Activated CD8-positive, alpha-beta memory T cell treated with anti-CD3 and anti-CD28 coated beads, Interleukin-2, amount 50 U/mL, for 1 hour (primary cell): ENCODE results near the gene MRPL18.
"Not testable (repeated sequence)": the region's sequence is repeated elsewhere in the genome, so short reads cannot be mapped to it uniquely, and the experiment has no call there.

ENCODE experiments used
- DNase-seq: peaks from one replicate; pipeline ENCODE4 v3.0.0-alpha.2; 2020; ENCODE audit errors: extremely low read depth

Gene MRPL18

GRCh38 chr6:159790149-159790955, at the start of gene MRPL18:
Gene MRPL18 (plus strand): TSS chr6:159790467. CDS start chr6:159790588, 121 bp downstream.
- peak; percentile 72 for DNase-seq

GRCh38 chr6:159742165-159742564, 48.1 kb upstream of the MRPL18 start:
- DNase-seq, result no peak

- no peak for DNase-seq
These were observed 45.2 kb upstream of the MRPL18 start for GRCh38 chr6:159745081-159745480.

GRCh38 chr6:159746759-159747158, 43.5 kb upstream of the MRPL18 start:
- DNase-seq, result no peak

- DNase-seq, result not testable (repeated sequence)
These were observed 42.1 kb upstream of the MRPL18 start for GRCh38 chr6:159748127-159748526.

GRCh38 chr6:159751448-159751847, 38.8 kb upstream of the MRPL18 start:
- DNase-seq, result no peak

GRCh38 chr6:159753081-159753872, 37.0 kb upstream of the MRPL18 start:
- no peak for DNase-seq

- no peak for DNase-seq
These were observed 35.9 kb upstream of the MRPL18 start for GRCh38 chr6:159754401-159754800.

- DNase-seq, result no peak
These were observed 35.0 kb upstream of the MRPL18 start for GRCh38 chr6:159754959-159755914.

GRCh38 chr6:159756508-159756907, 33.8 kb upstream of the MRPL18 start:
- DNase-seq, result no peak

- no peak for DNase-seq
These were observed 32.0 kb upstream of the MRPL18 start for GRCh38 chr6:159758031-159759001.

GRCh38 chr6:159759645-159760044, 30.6 kb upstream of the MRPL18 start:
- DNase-seq, result no peak

- no peak for DNase-seq
These were observed 29.6 kb upstream of the MRPL18 start for GRCh38 chr6:159760602-159761057.

GRCh38 chr6:159761129-159761872, 29.0 kb upstream of the MRPL18 start:
- DNase-seq, result no peak

- DNase-seq, result peak; percentile 81
These were observed 28.2 kb upstream of the MRPL18 start, which contains the start of gene ACAT2 for GRCh38 chr6:159761873-159762680. Gene ACAT2 (plus strand): TSS chr6:159762045. CDS start chr6:159762088, 43 bp downstream.

GRCh38 chr6:159762681-159763293, 27.5 kb upstream of the MRPL18 start:
- DNase-seq, result no peak

GRCh38 chr6:159766906-159767305, 23.4 kb upstream of the MRPL18 start:
- no peak for DNase-seq

GRCh38 chr6:159769470-159769869, 20.8 kb upstream of the MRPL18 start:
- no peak for DNase-seq
